Cardiac fibroblast (primary cell): ENCODE data around the gene WHAMM.

ENCODE experiments used
- DNase-seq, 2 donors: peaks; one replicate each; pipeline versions ENCODE4 v3.0.0 to v3.0.0-alpha.2; 2010; ENCODE audit warnings: low read depth in 2 of 2
- H3K4me3 ChIP-seq, 2 donors: replicated peaks in 1 of 2; 1 replicate in 1 of 2; 2 replicates in 1 of 2; pipeline ENCODE4 v1.5.1; 2011; ENCODE audit warnings: low read depth in 2 of 2, low read length in 2 of 2, mild to moderate bottlenecking in 2 of 2, moderate library complexity in 1 of 2
- CTCF ChIP-seq: IDR thresholded peaks from one replicate; pipeline ENCODE4 v1.5.1; 2011; ENCODE audit warnings: low read depth, mild to moderate bottlenecking, low read length, inconsistent platforms

WHAMM gene

GRCh38 chr15:82847703-82848102 is 38.3 kb downstream of the WHAMM start:
- H3K4me3 ChIP-seq, result no peak overlapping the region
- DNase-seq, result no peak
- no peak for TF ChIP-seq CTCF

- H3K4me3 ChIP-seq, result no peak overlapping the region
- no peak for DNase-seq
- TF ChIP-seq CTCF, result no peak
Observed at GRCh38 chr15:82848241-82848993, 39.0 kb downstream of the WHAMM start.

GRCh38 chr15:82849556-82850512 is 40.4 kb downstream of the WHAMM start:
- H3K4me3 ChIP-seq, result no peak overlapping the region
- DNase-seq, result peak; percentile 86 to 88
- peak; percentile 82 for TF ChIP-seq CTCF

- no peak overlapping the region for H3K4me3 ChIP-seq
- DNase-seq, result no peak
- TF ChIP-seq CTCF, result no peak
Observed at GRCh38 chr15:82850731-82851130, 41.3 kb downstream of the WHAMM start.

GRCh38 chr15:82851306-82851850 is 42.0 kb downstream of the WHAMM start:
- H3K4me3 ChIP-seq, result no peak overlapping the region
- TF ChIP-seq CTCF, result no peak
- DNase-seq, result no peak

GRCh38 chr15:82851981-82852511 is 42.6 kb downstream of the WHAMM start:
- no peak for TF ChIP-seq CTCF
- DNase-seq, result peak in 1 of 2 donors; percentile 45
- H3K4me3 ChIP-seq, result no peak overlapping the region
